HG02759 (cell line): ENCODE data around the gene C5orf63.
"Not testable (repeated sequence)": the region's sequence is repeated elsewhere in the genome, so short reads cannot be mapped to it uniquely, and the experiment has no call there.

Experiments
- ATAC-seq: cut with Tn5 transposase; IDR thresholded peaks from one replicate; pipeline ENCODE4 v1.9.1; 2021; ENCODE audit warnings: mild to moderate bottlenecking, moderate library complexity; ENCODE audit not compliant: unreplicated experiment

The C5orf63 gene

DNA sequence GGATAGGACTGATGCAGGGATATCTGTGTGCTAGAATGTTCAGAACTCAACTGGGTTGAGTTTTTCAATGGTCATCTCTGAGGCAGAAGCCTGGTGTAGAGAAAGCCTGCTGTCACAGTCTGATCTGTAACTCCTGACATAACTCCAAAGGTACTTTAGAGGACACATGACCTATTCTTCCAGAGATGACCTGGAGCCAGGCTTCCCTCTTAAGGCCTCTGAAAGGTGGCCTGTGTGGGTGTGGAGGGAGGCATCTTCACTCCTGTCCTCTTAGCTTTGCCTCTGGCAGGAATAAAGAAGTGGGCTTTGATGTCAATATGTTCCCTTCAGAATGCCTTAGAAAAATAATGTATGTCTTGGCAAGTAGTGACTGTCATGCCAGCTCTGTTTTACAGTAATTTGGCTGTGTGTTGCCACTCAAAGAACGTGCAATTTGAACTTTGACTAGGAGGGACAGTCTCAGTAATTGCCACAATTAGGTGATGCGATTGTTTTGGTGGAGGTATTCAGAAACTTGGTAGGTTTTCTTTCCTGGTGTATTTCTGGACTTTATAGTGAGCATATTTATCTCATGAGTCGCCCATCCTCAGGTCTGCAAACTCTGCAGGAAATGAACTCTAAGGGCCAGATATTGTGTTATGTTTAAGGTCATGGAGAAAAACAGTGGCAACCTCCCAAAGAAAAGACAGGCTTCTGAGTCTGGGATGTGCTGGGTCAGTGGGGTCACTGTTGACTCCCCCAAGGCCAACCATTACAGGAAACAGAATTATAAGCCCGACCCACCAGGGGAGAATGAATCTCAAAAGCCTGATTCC is 3.2 kb upstream of the C5orf63 start:
- ATAC-seq = no peak

DNA sequence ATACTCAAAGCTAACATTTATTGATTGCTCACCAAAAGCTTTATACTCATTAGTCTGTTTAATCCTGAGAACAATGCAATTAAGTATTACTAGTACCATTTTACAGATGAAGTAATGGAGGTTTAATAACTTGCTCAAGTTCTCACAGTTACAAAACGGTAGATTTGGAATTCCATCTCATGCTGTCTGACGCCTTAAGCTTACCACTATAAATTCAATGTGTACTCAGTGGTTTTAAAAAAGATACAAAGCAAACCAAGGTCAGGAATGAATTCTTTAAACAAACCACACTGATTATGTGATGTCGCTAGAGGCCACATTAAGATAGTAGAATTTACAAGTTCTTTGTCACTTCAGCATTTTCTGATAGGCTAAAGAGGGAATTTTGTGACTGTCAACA is 1.2 kb upstream of the C5orf63 start:
- no peak for ATAC-seq

DNA sequence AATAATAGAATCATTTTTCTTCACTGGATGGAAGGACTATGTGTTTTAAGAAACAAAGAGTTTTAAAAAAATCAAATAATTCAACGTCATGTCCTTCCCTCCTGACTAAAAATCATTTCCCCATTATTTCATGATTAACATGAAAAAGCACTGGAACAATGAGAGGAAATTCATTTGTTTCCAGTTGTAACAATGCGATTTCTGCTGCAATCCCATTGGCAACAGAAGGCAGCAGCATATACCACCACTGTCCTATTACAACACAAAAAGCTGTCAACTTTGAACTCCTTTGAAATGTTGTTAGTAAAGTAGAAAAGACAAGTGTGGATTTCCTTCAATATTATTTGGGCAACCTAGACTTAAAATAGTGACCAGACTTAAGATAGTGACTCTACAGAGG is 3.1 kb downstream of the C5orf63 start:
- no peak for ATAC-seq

DNA sequence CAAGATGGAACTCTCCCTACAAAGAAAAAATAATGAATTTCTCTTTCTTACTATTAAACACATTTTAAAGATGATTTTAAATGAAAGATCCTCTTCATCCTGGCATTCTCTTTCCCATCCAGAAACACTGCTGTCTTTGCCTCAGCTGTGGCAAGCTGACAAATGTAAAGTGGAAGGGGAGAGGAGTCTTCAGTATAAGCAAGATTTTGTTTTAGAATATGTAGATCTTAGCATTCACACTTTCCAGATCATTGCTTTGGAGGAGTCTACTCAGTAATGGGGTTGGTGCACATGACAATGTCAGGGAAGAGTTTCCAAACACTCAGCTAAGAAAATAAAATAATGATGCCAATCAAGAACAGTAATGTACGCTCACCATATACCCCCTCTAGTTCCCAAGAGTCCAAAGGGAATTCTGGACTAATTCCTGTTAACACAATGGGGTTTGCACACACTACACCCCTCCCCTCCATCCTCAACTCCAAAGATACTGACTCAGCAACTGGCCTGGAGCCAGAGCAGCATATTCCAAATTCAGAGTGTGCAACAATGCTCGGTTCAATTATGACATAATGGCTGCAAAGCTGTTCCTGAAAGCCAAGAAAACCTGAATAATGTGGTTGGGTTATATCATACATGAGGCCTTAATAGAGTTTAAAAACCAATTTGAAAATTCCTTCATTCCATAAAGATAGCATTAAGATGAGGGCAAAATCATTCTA is 4.6 kb downstream of the C5orf63 start:
- no peak for ATAC-seq

DNA sequence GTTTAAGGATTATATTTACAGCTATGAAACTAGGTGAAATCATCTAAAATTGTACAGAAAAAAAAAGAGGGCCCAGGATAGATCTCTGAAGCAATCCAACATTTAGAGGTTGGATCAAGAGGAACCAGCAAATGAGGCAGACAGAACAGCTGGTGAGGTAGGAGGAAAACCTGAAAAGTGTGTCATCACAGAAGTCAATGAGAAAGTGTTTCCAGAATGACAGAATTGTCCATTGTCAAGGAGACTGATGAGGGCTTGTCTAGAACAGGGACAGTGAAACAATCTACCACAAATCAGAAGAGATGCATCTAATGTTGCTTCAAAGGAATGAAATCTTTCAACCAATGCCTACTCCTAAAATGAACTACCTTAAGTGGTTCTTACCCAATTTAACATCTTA is 6.6 kb downstream of the C5orf63 start:
- ATAC-seq = no peak

DNA sequence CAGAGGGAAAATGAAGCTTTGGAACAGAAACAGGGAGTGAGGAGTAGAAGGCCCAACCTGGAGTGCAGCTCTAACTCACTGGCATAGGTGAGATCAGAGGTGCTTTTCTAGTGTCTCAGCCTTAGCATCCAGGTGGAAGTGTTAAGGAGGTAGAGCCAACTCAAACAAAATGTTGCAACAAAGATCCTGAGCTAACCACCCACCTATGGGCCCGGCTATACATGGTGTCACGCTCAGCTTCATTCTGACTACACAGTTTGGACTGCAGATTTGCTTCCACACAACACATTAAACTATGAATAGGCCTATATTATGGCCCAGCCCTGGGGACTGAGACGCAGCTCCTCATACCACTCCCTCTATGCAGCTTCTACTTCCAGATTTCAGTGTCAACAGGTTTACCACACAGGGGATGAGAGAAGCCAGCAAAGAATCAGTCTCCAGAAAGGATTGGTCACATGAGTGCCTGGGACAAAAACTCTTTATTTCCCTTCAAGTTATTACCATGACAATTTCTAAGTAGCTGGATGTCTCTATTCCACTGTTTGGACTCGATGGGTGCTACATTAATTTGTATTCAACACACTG is 9.0 kb downstream of the C5orf63 start:
- no peak for ATAC-seq

DNA sequence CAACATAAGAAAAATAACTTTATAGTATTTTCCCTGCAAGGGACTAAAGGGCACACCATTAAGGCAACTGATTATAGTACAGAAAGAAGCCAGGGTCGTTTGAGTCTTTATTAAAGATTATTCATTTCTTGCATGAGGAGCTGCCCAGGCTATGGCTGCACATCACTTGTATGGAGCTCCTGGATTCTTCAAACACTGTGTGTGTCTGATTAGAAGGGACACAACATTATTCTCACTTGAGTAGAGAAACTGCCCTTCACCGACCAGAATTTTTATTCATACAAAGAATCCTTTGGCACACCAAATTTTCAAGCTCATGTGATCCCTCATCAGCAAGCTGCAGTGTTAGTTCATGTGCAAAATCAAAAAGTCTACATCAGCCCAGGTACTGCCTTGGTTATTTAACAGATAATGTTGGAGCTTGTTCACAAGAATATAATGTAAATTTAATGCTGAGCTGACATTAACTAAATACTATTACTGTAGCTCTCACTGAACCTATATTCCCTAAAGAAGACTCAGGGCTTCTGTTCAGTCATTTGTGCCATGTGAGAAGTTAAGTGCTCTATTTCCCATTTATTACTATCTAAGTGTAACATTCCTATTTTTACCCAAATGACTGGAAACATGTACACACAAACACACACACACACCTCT is 9.9 kb downstream of the C5orf63 start:
- ATAC-seq = no peak

DNA sequence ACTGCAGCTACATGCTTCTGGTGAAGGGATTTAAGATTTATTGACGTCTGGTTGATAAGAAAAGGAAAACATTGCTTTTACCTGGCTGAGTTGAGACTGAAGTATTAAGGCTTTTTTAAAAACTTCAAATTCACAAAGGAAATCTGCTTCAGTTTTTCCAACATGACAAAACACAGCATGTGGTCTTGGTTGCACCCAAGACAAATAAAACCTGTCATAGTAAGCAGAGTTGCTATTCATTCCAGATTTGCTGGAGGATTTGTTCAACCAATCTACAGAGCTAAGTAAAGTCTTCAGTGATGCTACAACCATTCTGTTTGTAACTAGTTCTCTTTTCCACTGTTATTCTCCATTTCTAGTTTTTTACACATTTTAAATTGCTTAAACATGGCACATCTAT is 11.3 kb downstream of the C5orf63 start:
- ATAC-seq = no peak

DNA sequence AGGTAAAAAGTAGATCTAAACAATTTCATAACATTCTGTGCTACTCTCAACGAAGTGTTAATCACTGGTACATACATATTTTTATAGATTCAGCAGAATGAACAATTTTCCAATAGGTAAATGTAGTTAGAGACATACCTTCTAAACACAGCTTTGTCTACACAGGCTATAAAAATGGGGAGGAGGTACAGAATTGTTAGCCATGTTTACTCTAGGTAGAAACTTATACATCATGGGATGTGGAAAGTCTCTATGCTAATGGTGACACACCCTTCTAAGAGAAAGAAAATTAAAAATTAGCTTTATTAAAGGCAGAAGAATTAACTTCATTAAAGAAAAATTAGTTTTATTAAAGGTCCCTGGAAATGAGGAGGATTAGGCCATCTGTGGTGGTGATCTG is 11.8 kb downstream of the C5orf63 start:
- ATAC-seq = no peak

DNA sequence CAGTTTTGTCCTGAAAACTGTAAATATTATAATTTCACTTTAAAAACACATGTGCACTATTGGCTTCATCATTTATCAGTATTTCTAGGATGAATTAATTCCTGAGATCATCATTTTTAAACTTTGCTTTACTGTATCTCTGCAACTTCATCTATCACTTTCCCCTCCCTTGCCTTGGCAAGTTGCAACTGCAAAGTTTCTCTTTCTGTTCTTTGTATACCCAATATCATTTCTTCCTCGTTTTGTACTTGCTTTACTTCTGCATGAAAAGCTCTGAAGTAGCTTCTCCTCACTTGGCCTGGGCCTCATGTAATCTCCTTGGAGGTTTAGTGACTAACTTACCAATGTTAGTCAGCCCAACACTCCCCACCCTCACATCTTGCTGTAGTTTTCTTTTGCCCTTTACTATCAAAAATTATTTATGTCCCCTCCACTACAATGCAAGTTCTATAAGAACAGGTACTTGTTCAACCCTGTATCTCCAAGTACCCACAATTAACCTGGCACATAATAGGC is 12.8 kb downstream of the C5orf63 start:
- ATAC-seq = no peak

DNA sequence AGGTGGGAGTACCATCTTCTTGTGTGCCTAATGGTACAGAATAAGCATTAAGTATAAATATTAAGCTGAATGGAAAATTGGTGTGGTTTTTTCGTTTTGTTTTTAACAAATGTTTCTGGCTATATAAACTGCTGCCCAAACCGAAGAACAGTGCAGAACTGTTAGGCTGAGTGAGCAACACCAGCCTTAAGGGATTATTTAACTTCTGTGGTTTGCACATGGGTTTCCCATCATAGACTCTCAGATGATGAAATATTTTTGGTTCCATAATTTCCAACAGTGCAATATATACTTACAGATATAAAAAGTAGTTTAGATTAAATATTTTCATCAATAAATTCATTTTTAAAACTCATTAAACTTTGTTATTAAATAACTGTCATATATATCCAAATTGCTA is 16.4 kb downstream of the C5orf63 start:
- no peak for ATAC-seq

DNA sequence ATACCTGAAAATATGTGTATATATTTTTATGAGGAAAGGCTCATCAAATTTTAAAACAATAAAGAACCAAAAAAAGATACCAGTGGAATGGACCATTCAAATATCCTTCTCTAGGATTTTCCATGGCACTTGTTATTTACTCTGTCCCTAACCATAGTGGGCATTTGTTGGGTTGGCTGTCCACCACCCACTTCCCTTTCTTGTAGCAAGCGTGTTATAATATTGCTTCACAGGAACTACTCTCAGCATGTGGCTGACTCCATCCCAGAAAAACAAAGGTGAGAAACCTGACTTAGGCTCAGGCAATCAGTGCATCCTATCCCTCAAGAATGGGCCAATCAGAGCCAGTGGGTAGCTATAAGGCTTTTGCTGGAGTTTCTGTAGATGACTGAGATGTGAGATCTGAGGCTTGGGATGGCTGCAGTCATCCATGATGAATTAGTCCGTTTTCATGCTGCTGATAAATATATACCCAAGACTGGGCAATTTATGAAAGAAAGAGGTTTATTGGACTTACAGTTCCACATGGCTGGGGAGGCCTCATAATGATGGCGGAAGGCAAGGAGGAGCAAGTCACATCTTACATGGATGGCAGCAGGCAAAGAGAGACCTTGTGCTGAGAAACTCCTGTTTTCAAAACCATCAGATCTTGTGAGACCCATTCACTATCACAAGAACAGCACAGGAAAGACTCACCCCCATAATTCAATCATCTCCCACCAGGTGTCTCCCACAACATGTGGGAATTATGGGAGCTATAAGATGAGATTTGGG is 17.2 kb downstream of the C5orf63 start:
- ATAC-seq = no peak

DNA sequence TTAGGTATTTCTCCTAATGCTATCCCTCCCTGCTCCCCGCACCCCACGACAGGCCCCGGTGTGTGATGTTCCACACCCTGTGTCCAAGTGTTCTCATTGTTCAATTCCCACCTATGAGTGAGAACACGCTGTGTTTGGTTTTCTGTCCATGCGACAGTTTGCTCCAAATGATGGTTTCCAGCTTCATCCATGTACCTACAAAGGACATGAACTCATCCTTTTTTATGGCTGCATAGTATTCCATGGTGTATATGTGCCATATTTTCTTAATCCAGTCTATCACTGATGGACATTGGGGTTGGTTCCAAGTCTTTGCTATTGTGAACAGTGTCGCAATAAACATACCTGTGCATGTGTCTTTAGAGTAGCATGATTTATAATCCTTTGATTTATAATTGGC is 19.8 kb downstream of the C5orf63 start:
- not testable (repeated sequence) for ATAC-seq

DNA sequence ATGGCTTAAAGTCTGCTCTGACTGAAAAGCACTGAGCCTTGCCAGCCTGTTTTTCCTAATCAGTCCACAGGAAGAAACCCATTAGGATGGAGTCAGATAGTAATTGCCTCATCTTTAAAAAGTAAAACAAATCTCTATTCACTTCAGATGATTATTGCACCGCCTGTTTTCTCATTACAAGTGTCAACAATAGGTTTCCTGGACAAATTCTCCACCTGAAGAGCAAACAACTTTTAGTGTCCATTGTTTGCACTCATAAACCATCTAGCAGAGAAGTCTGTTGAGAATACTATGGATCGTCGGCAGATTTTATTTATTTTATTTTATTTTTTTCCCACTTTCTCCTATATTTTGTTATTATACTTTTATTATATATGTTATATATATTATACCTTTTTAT is 20.3 kb downstream of the C5orf63 start:
- no peak for ATAC-seq

DNA sequence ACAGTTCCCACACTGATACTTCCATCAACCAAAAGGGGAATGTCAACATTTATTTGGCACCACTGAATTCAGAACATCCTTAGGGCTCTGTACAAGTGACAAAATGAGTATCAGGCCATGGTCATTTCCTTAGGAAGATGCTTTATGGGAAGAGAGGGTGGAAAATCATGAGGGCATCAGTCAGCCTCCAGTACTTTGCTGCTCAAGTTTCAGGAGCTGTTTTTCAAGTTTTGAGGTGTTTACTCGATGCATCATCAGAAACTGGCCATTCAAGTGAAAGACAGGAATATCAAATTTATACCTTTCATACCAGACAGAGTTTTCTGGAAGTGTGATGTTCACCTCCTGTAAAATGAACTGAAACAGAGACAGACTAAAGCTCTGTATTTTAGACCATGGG is 21.7 kb downstream of the C5orf63 start:
- no peak for ATAC-seq

DNA sequence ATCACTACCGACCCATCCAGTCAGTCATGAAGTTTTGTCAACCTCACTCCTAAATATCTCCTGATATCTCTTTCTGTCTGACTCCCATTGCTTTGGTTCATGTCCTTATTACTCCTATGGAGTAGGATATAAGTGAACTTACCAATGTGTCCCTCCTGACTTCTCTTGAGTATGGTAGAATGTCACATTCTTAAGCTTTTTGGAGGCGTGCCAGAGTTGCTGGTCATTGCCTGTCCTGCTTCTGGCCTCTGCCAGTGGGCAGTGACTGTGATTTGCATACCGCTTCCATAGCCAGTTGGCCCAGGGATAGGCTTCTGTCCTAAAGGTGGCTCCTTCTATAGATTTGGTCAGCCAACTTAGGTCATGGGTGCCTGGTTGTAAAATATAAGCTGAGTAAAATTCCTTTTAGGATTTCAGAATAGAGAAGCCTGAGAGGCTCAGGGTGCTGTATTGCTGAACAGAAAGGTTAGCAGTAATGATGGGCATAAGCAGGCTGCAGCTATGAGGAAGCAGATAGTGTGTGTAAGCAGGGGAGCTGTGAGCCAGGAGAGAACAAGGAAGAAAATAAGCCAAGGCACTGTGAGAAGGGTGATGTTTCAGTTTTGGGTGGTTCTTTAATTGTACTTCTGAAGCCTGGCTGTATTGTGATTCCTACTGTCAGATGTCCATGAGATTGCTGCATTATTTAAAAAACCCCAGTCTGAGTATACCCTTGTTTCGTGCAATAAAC is 26.8 kb downstream of the C5orf63 start:
- no peak for ATAC-seq

DNA sequence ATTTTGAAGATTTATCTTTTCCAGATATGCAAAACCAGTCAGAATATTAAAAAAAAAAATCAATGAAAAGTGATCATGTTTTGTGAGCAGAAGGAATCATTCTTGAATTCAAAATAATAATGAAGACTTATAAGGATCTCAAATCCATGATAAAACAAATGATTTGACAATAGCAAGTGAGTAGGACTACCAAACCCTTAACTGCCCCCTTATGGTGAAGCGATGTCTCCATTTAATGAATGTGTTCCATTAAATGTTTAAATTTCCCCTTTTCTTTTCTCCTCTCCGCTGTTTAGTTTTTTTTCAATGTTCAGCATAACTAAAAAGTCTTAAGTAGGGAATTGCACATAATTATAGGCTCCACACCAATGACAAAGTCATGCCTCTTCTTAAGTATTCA is 30.7 kb downstream of the C5orf63 start:
- no peak for ATAC-seq

DNA sequence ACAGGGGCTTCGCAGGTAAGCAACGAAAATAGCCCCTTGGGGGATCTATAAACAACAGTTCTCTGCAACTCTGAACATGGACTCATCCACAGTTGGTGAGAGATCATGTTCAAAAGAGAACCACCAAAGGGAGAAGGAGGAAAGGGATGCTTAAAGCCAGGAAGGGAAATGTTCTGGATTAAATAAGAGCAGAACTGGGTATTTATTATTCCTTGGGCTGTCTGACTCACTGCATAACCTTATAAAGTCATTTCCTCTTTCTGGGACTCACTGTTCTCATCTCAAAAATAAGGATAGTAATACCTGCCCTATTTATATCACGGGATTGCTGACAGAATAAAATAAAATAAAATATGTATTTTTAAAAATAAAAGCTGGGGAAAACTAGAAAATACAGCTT is 31.7 kb downstream of the C5orf63 start:
- no peak for ATAC-seq

DNA sequence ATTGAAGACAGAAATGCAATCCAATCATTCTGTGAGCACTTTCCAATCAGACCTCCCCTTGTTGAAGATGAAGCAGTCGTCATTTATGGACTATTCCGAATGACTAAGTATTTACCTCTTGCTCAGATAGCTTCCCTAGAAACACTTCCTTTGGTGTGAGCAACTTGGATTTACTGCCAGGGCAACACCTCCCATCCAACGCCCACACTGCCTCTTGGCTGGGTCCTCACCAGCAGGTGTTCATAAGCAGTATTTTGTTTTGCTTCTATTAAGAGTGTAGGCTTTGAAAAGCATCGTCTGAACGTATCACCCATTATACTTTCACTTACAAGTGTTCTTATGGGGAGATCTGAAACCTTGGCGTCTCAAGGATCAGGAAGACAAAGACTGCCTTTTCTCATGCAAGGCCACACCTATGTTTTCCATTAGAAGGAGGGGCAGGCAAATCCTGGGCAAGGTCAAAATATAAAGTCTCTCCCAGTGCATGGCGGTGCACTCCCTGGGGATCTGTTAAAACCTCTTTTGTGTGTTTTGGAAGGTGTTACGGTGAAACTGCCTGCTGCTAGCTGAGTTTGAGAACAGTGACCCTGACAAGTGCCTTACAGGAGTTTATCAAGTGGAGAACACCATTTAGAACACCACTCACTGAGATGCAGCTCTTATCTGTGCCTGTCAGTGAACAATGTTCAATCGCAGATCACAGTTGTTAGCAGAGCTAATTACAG is 32.3 kb downstream of the C5orf63 start:
- no peak for ATAC-seq
